ENCODE results near the gene CHST3.

The CHST3 gene

DNA sequence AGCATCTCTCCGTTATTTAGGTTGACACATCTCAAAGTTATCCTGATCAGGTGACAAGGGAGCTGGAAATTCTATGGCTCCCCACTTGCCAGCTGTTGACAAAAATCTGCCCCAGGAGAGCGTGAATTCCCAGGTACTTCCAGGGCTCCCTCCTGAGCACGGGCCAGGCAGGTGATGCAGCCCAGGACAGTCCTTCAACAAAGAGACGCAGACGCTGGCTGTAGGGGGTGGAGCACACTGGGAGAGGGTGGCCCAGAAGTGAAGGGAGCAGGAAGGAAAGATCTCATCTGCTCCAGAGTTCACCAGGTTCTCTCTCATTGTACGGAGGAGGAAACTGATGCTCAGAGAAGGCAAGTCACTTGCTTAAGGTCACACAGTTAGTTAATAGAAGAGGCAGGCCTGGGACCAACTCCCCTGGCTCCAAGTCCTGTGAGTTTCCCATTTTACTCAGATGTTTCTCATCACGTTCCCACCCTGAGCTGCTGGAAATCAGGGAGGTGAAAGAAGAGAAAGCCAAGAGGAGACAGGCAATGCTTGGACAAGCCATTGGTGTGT, 41.0 kb upstream of the CHST3 start:
- Histone ChIP-seq H3K9me3 (no peaks in the 10 kb centered on the region), H3K4me1 (peaks cover 17% of the 10 kb centered on the region), H3K36me3 (no peaks in the 10 kb centered on the region), H3K27me3 (no peaks in the 10 kb centered on the region), H3K4me3 (ENCODE audit: low read depth, low read length) (no peak overlapping the region)
- TF ChIP-seq CTCF (IDR thresholded peaks at IDR 0.05; ENCODE audit: low read depth, low read length) = no peak
- DNase-seq = no peak

- H3K4me1 ChIP-seq = peaks cover 14% of the 10 kb centered on the region
- TF ChIP-seq CTCF (IDR thresholded peaks at IDR 0.05; ENCODE audit: low read depth, low read length) = no peak
- no peaks in the 10 kb centered on the region for H3K9me3 ChIP-seq
- no peaks in the 10 kb centered on the region for H3K27me3 ChIP-seq
- H3K4me3 ChIP-seq (ENCODE audit: low read depth, low read length) = no peak overlapping the region
- H3K36me3 ChIP-seq = no peaks in the 10 kb centered on the region
- DNase-seq = no peak
Observed at GRCh38 chr10:71924771-71925170, 39.4 kb upstream of the CHST3 start.

GRCh38 chr10:71927159-71927558, 37.0 kb upstream of the CHST3 start:
- TF ChIP-seq CTCF (IDR thresholded peaks at IDR 0.05; ENCODE audit: low read depth, low read length) = no peak
- H3K9me3 ChIP-seq = no peaks in the 10 kb centered on the region
- no peaks in the 10 kb centered on the region; the same call in 1 of the 2 replicates for H3K4me1 ChIP-seq
- no peaks in the 10 kb centered on the region for H3K36me3 ChIP-seq
- no peak overlapping the region for H3K4me3 ChIP-seq (ENCODE audit: low read depth, low read length)
- no peak for DNase-seq
- H3K27me3 ChIP-seq = no peaks in the 10 kb centered on the region

GRCh38 chr10:71927776-71928592, 36.2 kb upstream of the CHST3 start:
- no peak for DNase-seq
- no peaks in the 10 kb centered on the region for H3K4me1 ChIP-seq

GRCh38 chr10:71931295-71931694, 32.9 kb upstream of the CHST3 start:
- Histone ChIP-seq H3K4me3 (ENCODE audit: low read depth, low read length) (no peak overlapping the region), H3K9me3 (no peaks in the 10 kb centered on the region), H3K27me3 (no peaks in the 10 kb centered on the region), H3K4me1 (no peaks in the 10 kb centered on the region), H3K36me3 (no peaks in the 10 kb centered on the region)
- no peak for DNase-seq
- TF ChIP-seq CTCF (IDR thresholded peaks at IDR 0.05; ENCODE audit: low read depth, low read length) = no peak

More at GRCh38 chr10:71927776-71928592, 36.2 kb upstream of the CHST3 start:
- H3K9me3 ChIP-seq = no peaks in the 10 kb centered on the region
- no peak overlapping the region for H3K4me3 ChIP-seq (ENCODE audit: low read depth, low read length)
- no peak for TF ChIP-seq CTCF (IDR thresholded peaks at IDR 0.05; ENCODE audit: low read depth, low read length)
- H3K36me3 ChIP-seq = no peaks in the 10 kb centered on the region
- H3K27me3 ChIP-seq = no peaks in the 10 kb centered on the region

- no peak for TF ChIP-seq CTCF (IDR thresholded peaks at IDR 0.05; ENCODE audit: low read depth, low read length)
- no peak for DNase-seq
- no peaks in the 10 kb centered on the region for H3K36me3 ChIP-seq
- H3K27me3 ChIP-seq = no peaks in the 10 kb centered on the region
- H3K4me3 ChIP-seq (ENCODE audit: low read depth, low read length) = no peak overlapping the region
- no peaks in the 10 kb centered on the region for H3K9me3 ChIP-seq
- H3K4me1 ChIP-seq = no peaks in the 10 kb centered on the region
Observed at GRCh38 chr10:71933651-71934050, 30.5 kb upstream of the CHST3 start.
